ENCODE results near the gene TAF5L.

- TF ChIP-seq CTCF (IDR thresholded peaks at IDR 0.05; ENCODE audit: poor library complexity) (no peak), EZH2 (IDR thresholded peaks at IDR 0.05; ENCODE audit: borderline replicate concordance) (no peak)
Observed at GRCh38 chr1:229613938-229614337, 12.0 kb downstream of the TAF5L start.

All from hepatocyte (in vitro differentiated cells).